GM12878 (cell line): Measurements from ENCODE around the gene COQ9. TPM values are rescaled to one million over a fixed set of nuclear protein-coding genes. Genes with fewer than 3 reads are reported as not detected.

ENCODE experiments used
- ATAC-seq: fragments of 200-7000 bp; cut with Tn5 transposase; 3 replicates; pipeline ENCODE4 v1.9.1; 2020; ENCODE audit warnings: mild to moderate bottlenecking, moderate library complexity
- BruUV-seq: library from RNA; stranded (reverse); fragments of 400-500 nt; replicated peaks from 2 replicates; lab custom pipeline; 2021; lab: Mats Ljungman, UMichigan
- CTCF ChIA-PET: fragments of 300-600 bp; sonication (Branson Sonifier 250); formaldehyde crosslinking; extraction: SDS; loops from one replicate; lab custom pipeline; 2021; ENCODE audit warnings: inconsistent platforms; lab: Yijun Ruan, JAX
- POLR2A ChIA-PET: fragments of 350-600 bp; formaldehyde crosslinking; extraction: SDS; loops from one replicate; lab custom pipeline; 2021; ENCODE audit warnings: inconsistent platforms; lab: Charles Lee
- RAD21 ChIA-PET: fragments of 300-600 bp; sonication (Branson Sonifier 250); formaldehyde crosslinking; loops from one replicate; lab custom pipeline; 2023; ENCODE audit warnings: antibody characterized with exemption; ENCODE audit not compliant: unreplicated experiment; lab: Charles Lee
- SMC1A ChIA-PET: fragments of 300-600 bp; sonication (Branson Sonifier 250); formaldehyde crosslinking; loops from one replicate; lab custom pipeline; 2023; ENCODE audit not compliant: unreplicated experiment, uncharacterized antibody; lab: Charles Lee
- DNase-seq: peaks from one replicate; pipeline ENCODE4 v3.0.0-alpha.2; 2011; ENCODE audit warnings: low read depth, low spot score
- FAIRE-seq: peaks from 3 replicates; lab custom pipeline; 2011; peaks lifted over from hg19 to GRCh38; lab: Jason Lieb, UNC
- H2AFZ ChIP-seq: 2 replicates; pipeline ENCODE4 v1.6.0; 2011; ENCODE audit warnings: low read depth, low read length, control low read depth; ENCODE audit not compliant: control insufficient read depth
- H3K27ac ChIP-seq: 2 replicates; pipeline ENCODE4 v1.5.1; 2011; ENCODE audit warnings: control low read depth; ENCODE audit not compliant: control insufficient read depth, insufficient read depth
- H3K27me3 ChIP-seq, 2 experiments: replicated peaks in 1 of 2; 2 replicates each; pipeline versions ENCODE4 v1.6.0 to v1.6.1; 2011; ENCODE audit warnings: low read length in 1 of 2; ENCODE audit not compliant: control insufficient read depth in 2 of 2, insufficient read depth in 2 of 2
- H3K36me3 ChIP-seq, 2 experiments: 2 replicates each; pipeline ENCODE4 v1.5.1; 2011; ENCODE audit warnings: low read length in 1 of 2; ENCODE audit not compliant: control insufficient read depth in 2 of 2, insufficient read depth in 2 of 2
- H3K4me1 ChIP-seq: 2 replicates; pipeline ENCODE4 v1.6.1; 2011; ENCODE audit warnings: mild to moderate bottlenecking, low read length, moderate library complexity, mixed read lengths; ENCODE audit not compliant: control insufficient read depth, insufficient read depth
- H3K4me2 ChIP-seq: 2 replicates; pipeline ENCODE4 v1.6.0; 2011; ENCODE audit warnings: control low read depth; ENCODE audit not compliant: control insufficient read depth, insufficient read depth
- H3K4me3 ChIP-seq: fragments of 200-600 bp; sonication (generic); 2 replicates; pipeline ENCODE4 v1.5.1; 2016
- H3K79me2 ChIP-seq: 2 replicates; pipeline ENCODE4 v1.6.0; 2011; ENCODE audit warnings: low read length; ENCODE audit not compliant: control insufficient read depth, insufficient read depth
- H3K9ac ChIP-seq: 2 replicates; pipeline ENCODE4 v1.8.0; 2011; ENCODE audit warnings: low read length, control low read depth, mixed read lengths; ENCODE audit not compliant: control insufficient read depth, insufficient read depth
- H3K9me3 ChIP-seq: replicated peaks from 3 replicates; pipeline ENCODE4 v1.5.1; 2011; ENCODE audit warnings: mild to moderate bottlenecking, low read length; ENCODE audit not compliant: control insufficient read depth, insufficient read depth
- H4K20me1 ChIP-seq: 2 replicates; pipeline ENCODE4 v1.6.0; 2011; ENCODE audit not compliant: control insufficient read depth, insufficient read depth
- BCL11A ChIP-seq: IDR thresholded peaks from 2 replicates; pipeline ENCODE4 v1.6.1; 2011; ENCODE audit warnings: low read depth, low read length
- CREB1 ChIP-seq: IDR thresholded peaks from 2 replicates; pipeline ENCODE4 v1.6.1; 2012; ENCODE audit warnings: low read depth, mild to moderate bottlenecking, inconsistent platforms
- EP300 ChIP-seq, 2 experiments: fragments of 150-350 bp in 1 of 2; IDR thresholded peaks; 2 replicates each; pipeline ENCODE4 v1.6.1; 2011 to 2012; ENCODE audit warnings: low read depth in 2 of 2, low read length in 2 of 2, borderline replicate concordance in 1 of 2, improper control_type of control experiment in 1 of 2, inconsistent platforms in 1 of 2; ENCODE audit not compliant: control insufficient read depth in 1 of 2
- FOS ChIP-seq: IDR thresholded peaks from 3 replicates; pipeline ENCODE4 v1.6.1; 2011; ENCODE audit warnings: borderline replicate concordance; ENCODE audit not compliant: insufficient read length; ENCODE audit errors: extremely low read depth
- HDAC6 ChIP-seq: fragments of 200-600 bp; sonication (generic); IDR thresholded peaks from one replicate; pipeline ENCODE4 v1.8.0; 2017; ENCODE audit warnings: antibody characterized with exemption; ENCODE audit not compliant: unreplicated experiment
- MXI1 ChIP-seq: fragments of 150-350 bp; IDR thresholded peaks from 2 replicates; pipeline ENCODE4 v1.6.1; 2011; ENCODE audit warnings: low read depth, mild to moderate bottlenecking, inconsistent platforms, low read length, improper control_type of control experiment
- MYC ChIP-seq: IDR thresholded peaks from 2 replicates; pipeline ENCODE4 v1.6.1; 2011; ENCODE audit warnings: mild to moderate bottlenecking, low read length, moderate library complexity, inconsistent platforms; ENCODE audit not compliant: insufficient read depth, insufficient replicate concordance, insufficient read length, severe bottlenecking
- NBN ChIP-seq: fragments of 450-650 bp; IDR thresholded peaks from 2 replicates; pipeline ENCODE4 v1.6.1; 2016
- PRDM15 ChIP-seq: fragments of 450-650 bp; formaldehyde crosslinking; IDR thresholded peaks from 2 replicates; pipeline ENCODE4 v1.4.0; 2020; ENCODE audit warnings: mild to moderate bottlenecking, moderate library complexity
- SIX5 ChIP-seq: IDR thresholded peaks from 2 replicates; pipeline ENCODE4 v1.6.1; 2011; ENCODE audit warnings: mild to moderate bottlenecking, low read depth, low read length, moderate library complexity; ENCODE audit not compliant: severe bottlenecking
- SREBF1 ChIP-seq: IDR thresholded peaks from 2 replicates; pipeline ENCODE4 v1.6.1; 2012; ENCODE audit warnings: mild to moderate bottlenecking, low read length
- TCF7 ChIP-seq: IDR thresholded peaks from 2 replicates; pipeline ENCODE4 v1.6.1; 2014; ENCODE audit warnings: antibody characterized with exemption, borderline replicate concordance
- ZNF592 ChIP-seq: fragments of 450-650 bp; IDR thresholded peaks from 2 replicates; pipeline ENCODE4 v1.6.1; 2017; ENCODE audit warnings: mild to moderate bottlenecking, moderate library complexity
- WGBS: methylation state at CpG from one replicate; pipeline ENCODE4 v1.1.6; 2016; ENCODE audit warnings: low lambda C conversion rate; ENCODE audit not compliant: insufficient replicate concordance, insufficient coverage; ENCODE audit errors: missing lambda C conversion rate; 5-methylcytosine and 5-hydroxymethylcytosine counted together
- in situ Hi-C: fragments of 300-500 bp; cut with MboI; formaldehyde crosslinking; loops from 9 replicates; pipeline ENCODE4 v1.14.3; 2018; ENCODE audit warnings: mixed read lengths
- intact Hi-C: fragments of 100-400 bp; cut with micrococcal nuclease; formaldehyde crosslinking; loops from one replicate; pipeline ENCODE4 v1.14.2; 2022; ENCODE audit not compliant: unreplicated experiment
- polyA plus RNA-seq, 11 experiments: library from polyadenylated mRNA; depleted of rRNA in 4 of 11; unstranded in 6 of 11; stranded (reverse) in 5 of 11; fragments of >200 nt; fragmentation: Nextera tagmentation in 4 of 11; fragmentation: Illumina TruSeq in 1 of 11; extraction: Ambion mirVana in 4 of 11; extraction: Trizol in 1 of 11; gene quantifications; 1 replicate in 1 of 11; 2 replicates in 10 of 11; pipeline versions ENCODE4 v1.2.1 to v1.2.3, GENCODE V29; 2011 to 2016; ENCODE audit warnings: inconsistent platforms in 2 of 11, missing spikeins in 2 of 11, low read depth in 1 of 11
- total RNA-seq, 4 experiments: library from RNA; depleted of rRNA in 3 of 4; stranded (reverse); fragments of >200 nt in 3 of 4; fragmentation: Illumina TruSeq in 1 of 4; extraction: Trizol in 1 of 4; gene quantifications; 2 replicates each; pipeline versions ENCODE4 v1.2.1 to v1.2.3, GENCODE V29; 2013 to 2021

Gene COQ9
- total and polyA plus RNA-seq, 10 of the 15 experiments (the other 5 are each of a cell fraction or from before 2014, with no cell fraction given): 24.1 to 79.7 (median 50.1) TPM

GRCh38 chr16:57407521-57408353, 39.5 kb upstream of the COQ9 start (continued):
- TF ChIP-seq PRDM15 (CRISPR knock-in tag) (no peak), SREBF1 (no peak), MYC (no peak), HDAC6 (no peak), MXI1 (no peak), BCL11A (no peak)

GRCh38 chr16:57409065-57409464, 38.2 kb upstream of the COQ9 start:
- H4K20me1 ChIP-seq: no peaks in the 10 kb centered on the region
- in situ Hi-C loops: no loop called here
- no TSS peak for BruUV-seq
- TF ChIP-seq CREB1 (no peak), FOS (no peak), SIX5 (no peak), TCF7 (no peak), EP300 (IDR thresholded peaks at IDR 0.05; ENCODE audit: borderline replicate concordance in 1 of 2, control insufficient read depth in 1 of 2, low read depth in 2 of 2, low read length in 2 of 2) (no peak), NBN (no peak), ZNF592 (no peak)

More at GRCh38 chr16:57409065-57409464, 38.2 kb upstream of the COQ9 start:
- no peak overlapping the region for H2AFZ ChIP-seq
- H3K79me2 ChIP-seq: no peaks in the 10 kb centered on the region
- H3K4me3 ChIP-seq: no peak overlapping the region
- POLR2A ChIA-PET: interaction anchor here (0.7 to 1.0 kb wide), 3 partner anchors 9 to 33 kb away, joined by 3 read pairs; no protein-coding TSS in a partner anchor
- ATAC-seq (no peak), FAIRE-seq (no peak), DNase-seq (no peak)
- RAD21 ChIA-PET: interaction anchor here (0.9 to 6.9 kb wide), 4 partner anchors 14 to 108 kb away, joined by 3 to 87 read pairs (median 4); no protein-coding TSS in a partner anchor
- 64% methylated on average over 5 of the region's 5 CpGs for WGBS
- CTCF ChIA-PET: interaction anchor here (0.6 to 1.8 kb wide), 2 partner anchors 10 to 1047 kb away, joined by 3 to 6 read pairs; no protein-coding TSS in a partner anchor
- no peaks in the 10 kb centered on the region for H3K9me3 ChIP-seq
- SMC1A ChIA-PET: interaction anchor here (1.1 to 1.2 kb wide), 2 partner anchors 8 to 15 kb away, joined by 3 read pairs; no protein-coding TSS in a partner anchor
- no peak overlapping the region for H3K9ac ChIP-seq
- no peak overlapping the region for H3K27ac ChIP-seq
- no peaks in the 10 kb centered on the region for H3K36me3 ChIP-seq
- intact Hi-C loops: no loop called here
- H3K4me2 ChIP-seq: no peak overlapping the region
- H3K4me1 ChIP-seq: peaks cover 36% of the 10 kb centered on the region
- H3K27me3 ChIP-seq: no peaks in the 10 kb centered on the region
